OCI-LY3 (cell line): ENCODE data around the gene NEK11.
"Not testable (repeated sequence)": the region's sequence is repeated elsewhere in the genome, so short reads cannot be mapped to it uniquely, and the experiment has no call there.

ENCODE experiments used
- H2AFZ ChIP-seq: fragments of 200-600, 300-600 bp; shearing (Covaris generic); 2 replicates; pipeline ENCODE4 v1.6.0; 2014; ENCODE audit warnings: antibody characterized with exemption, low read depth, low read length
- H3K27ac ChIP-seq: fragments of 200-600, 300-600 bp; sonication (generic); 2 replicates; pipeline ENCODE4 v1.5.1; 2014; ENCODE audit warnings: mild to moderate bottlenecking, low read length, moderate library complexity, mixed read lengths
- H3K27me3 ChIP-seq: fragments of 200-600, 300-600 bp; sonication (generic); 2 replicates; pipeline ENCODE4 v1.6.1; 2014; ENCODE audit warnings: low read depth, low read length, mixed read lengths
- H3K36me3 ChIP-seq: fragments of 200-600, 300-600 bp; sonication (generic); replicated peaks from 2 replicates; pipeline ENCODE3; 2014; ENCODE audit warnings: low read depth, low read length, mixed read lengths
- H3K4me1 ChIP-seq: fragments of 300-600, 200-600 bp; sonication (generic); 2 replicates; pipeline ENCODE4 v1.6.1; 2014; ENCODE audit warnings: low read length, mixed read lengths
- H3K4me2 ChIP-seq: fragments of 200-600, 300-600 bp; sonication (generic); 2 replicates; pipeline ENCODE4 v1.6.1; 2014; ENCODE audit warnings: low read length, mixed read lengths
- H3K4me3 ChIP-seq: fragments of 300-600, 200-600 bp; sonication (generic); 2 replicates; pipeline ENCODE4 v1.5.1; 2014; ENCODE audit warnings: antibody characterized with exemption, mild to moderate bottlenecking, low read length, moderate library complexity
- H3K79me2 ChIP-seq: fragments of 300-600, 200-600 bp; shearing (Covaris generic); 2 replicates; pipeline ENCODE4 v1.6.1; 2014; ENCODE audit warnings: mild to moderate bottlenecking, low read length, mixed read lengths
- H3K9ac ChIP-seq: fragments of 300-600, 200-600 bp; shearing (Covaris generic); 2 replicates; pipeline ENCODE4 v1.6.0; 2014; ENCODE audit warnings: mild to moderate bottlenecking, low read length, moderate library complexity
- H3K9me3 ChIP-seq: fragments of 200-600, 300-600 bp; shearing (Covaris generic); 2 replicates; pipeline ENCODE4 v1.6.1; 2014; ENCODE audit warnings: low read length, mixed read lengths; ENCODE audit not compliant: insufficient read depth
- H4K20me1 ChIP-seq: fragments of 200-600, 300-600 bp; sonication (generic); 2 replicates; pipeline ENCODE4 v1.6.1; 2016; ENCODE audit warnings: low read length, mixed read lengths; ENCODE audit not compliant: insufficient read depth
- EZH2phosphoT487 ChIP-seq: fragments of 200-600 bp; shearing (Covaris generic); IDR thresholded peaks from 2 replicates; pipeline ENCODE4 v1.6.1; 2018; ENCODE audit warnings: antibody characterized with exemption, mixed run types, low read depth
- TF ChIP-seq, protein P1 (sequence below): fragments of 200-600, 300-600 bp; sonication (generic); IDR thresholded peaks from 2 replicates; pipeline ENCODE4 v1.5.1; 2014; ENCODE audit warnings: antibody characterized with exemption, low read length, low read depth

NEK11 gene

DNA sequence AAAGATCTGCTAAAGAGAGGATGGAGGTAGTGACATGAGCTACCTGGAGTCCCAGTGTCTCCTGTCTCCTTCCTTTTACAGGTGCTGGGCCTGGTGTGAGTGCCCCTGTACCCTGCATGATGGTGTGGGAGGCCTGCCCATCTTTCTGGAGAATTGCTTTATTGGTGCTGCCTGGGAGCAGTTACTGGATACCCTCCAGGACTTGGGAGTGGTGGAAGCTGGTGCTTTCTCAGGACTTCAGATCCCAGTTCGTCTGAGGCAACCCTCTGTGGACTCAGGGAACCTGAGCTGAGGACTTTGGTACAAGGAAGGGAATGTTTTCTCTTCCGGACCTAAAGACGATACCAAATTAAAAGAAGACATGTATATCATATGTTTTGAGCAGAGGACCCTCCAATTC lies 336.6 kb downstream of the NEK11 start:
- H3K9me3 ChIP-seq, result no peaks in the 10 kb centered on the region
- no peaks in the 10 kb centered on the region for H3K27me3 ChIP-seq
- H4K20me1 ChIP-seq, result no peaks in the 10 kb centered on the region
- TF ChIP-seq, protein P1, sequence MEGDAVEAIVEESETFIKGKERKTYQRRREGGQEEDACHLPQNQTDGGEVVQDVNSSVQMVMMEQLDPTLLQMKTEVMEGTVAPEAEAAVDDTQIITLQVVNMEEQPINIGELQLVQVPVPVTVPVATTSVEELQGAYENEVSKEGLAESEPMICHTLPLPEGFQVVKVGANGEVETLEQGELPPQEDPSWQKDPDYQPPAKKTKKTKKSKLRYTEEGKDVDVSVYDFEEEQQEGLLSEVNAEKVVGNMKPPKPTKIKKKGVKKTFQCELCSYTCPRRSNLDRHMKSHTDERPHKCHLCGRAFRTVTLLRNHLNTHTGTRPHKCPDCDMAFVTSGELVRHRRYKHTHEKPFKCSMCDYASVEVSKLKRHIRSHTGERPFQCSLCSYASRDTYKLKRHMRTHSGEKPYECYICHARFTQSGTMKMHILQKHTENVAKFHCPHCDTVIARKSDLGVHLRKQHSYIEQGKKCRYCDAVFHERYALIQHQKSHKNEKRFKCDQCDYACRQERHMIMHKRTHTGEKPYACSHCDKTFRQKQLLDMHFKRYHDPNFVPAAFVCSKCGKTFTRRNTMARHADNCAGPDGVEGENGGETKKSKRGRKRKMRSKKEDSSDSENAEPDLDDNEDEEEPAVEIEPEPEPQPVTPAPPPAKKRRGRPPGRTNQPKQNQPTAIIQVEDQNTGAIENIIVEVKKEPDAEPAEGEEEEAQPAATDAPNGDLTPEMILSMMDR, result no peak
- TF ChIP-seq EZH2phosphoT487, result no peak
- no peak overlapping the region for H3K4me3 ChIP-seq
- no peaks in the 10 kb centered on the region for H3K79me2 ChIP-seq
- no peak overlapping the region for H3K9ac ChIP-seq
- no peak overlapping the region for H3K27ac ChIP-seq
- no peak overlapping the region for H2AFZ ChIP-seq
- H3K36me3 ChIP-seq, result no peaks in the 10 kb centered on the region
- H3K4me2 ChIP-seq, result no peak overlapping the region
- no peaks in the 10 kb centered on the region for H3K4me1 ChIP-seq

DNA sequence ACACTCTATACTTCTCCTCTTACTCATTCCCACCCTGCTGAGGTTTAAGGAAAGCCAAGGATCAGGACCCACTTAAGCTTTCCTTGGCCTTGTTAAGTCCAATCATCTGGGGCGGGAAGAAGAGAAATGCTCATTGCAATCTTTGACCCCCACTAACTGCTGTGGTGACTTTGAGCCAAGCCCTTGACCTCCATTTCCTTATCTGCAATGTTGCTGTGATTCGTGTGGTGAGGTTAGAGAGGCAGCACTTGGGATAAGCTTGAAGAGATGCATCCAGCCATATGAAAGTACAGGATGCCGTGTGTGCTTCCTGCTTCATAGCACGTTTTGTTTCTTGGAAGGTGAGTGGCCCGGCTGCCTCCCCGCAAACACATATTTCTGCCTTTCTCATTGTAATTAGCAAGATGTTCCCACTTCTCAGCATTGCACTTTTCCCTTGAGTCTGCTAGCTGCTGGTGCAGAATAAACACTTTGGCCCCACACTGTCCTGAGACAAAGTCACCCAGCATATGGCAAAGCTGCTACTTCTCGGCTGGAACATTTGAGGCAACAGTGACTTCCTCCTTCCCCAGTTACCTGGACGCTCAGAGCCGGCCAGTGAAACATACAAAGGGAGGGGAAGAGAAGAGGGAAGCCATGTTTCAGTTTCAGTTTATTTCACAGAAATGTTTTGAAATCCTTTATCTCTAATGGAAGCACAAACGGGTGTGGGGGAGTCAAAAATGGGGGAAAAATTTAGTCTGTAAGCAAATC lies 344.4 kb downstream of the NEK11 start:
- Histone ChIP-seq H2AFZ (no peak overlapping the region), H3K4me2 (no peak overlapping the region), H3K9ac (no peak overlapping the region), H4K20me1 (no peaks in the 10 kb centered on the region), H3K4me3 (no peak overlapping the region), H3K79me2 (no peaks in the 10 kb centered on the region), H3K4me1 (peaks cover 5% of the 10 kb centered on the region; the same call in 1 of the 2 replicates), H3K9me3 (no peaks in the 10 kb centered on the region), H3K36me3 (no peaks in the 10 kb centered on the region), H3K27me3 (no peaks in the 10 kb centered on the region), H3K27ac (no peak overlapping the region)
- TF ChIP-seq, protein P1, result no peak
- no peak for TF ChIP-seq EZH2phosphoT487

DNA sequence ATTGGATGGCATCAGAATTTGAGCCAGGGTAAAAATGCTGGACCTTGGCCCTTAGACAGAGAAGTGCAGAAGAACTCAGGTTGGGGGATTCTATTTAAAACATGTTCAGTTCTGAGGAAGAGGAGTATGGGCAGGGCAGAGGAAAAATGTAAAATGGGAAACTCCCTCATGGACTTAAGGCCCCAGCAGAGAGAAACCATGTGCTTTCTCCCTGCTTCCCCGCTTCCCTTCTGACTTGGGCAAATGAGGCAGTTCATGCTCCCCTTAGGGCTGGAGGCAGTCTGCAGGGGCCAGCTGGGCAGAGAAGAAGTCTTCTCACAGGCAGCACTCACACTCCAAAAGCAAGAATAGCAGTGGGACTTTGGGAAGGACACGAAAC lies 345.0 kb downstream of the NEK11 start:
- Histone ChIP-seq H3K9ac (no peak overlapping the region), H2AFZ (no peak overlapping the region), H3K36me3 (no peaks in the 10 kb centered on the region), H3K9me3 (no peaks in the 10 kb centered on the region), H4K20me1 (no peaks in the 10 kb centered on the region), H3K27me3 (no peaks in the 10 kb centered on the region), H3K79me2 (no peaks in the 10 kb centered on the region), H3K27ac (no peak overlapping the region), H3K4me3 (no peak overlapping the region), H3K4me1 (peaks cover 5% of the 10 kb centered on the region; the same call in 1 of the 2 replicates), H3K4me2 (no peak overlapping the region)
- no peak for TF ChIP-seq EZH2phosphoT487
- TF ChIP-seq, protein P1, result no peak

DNA sequence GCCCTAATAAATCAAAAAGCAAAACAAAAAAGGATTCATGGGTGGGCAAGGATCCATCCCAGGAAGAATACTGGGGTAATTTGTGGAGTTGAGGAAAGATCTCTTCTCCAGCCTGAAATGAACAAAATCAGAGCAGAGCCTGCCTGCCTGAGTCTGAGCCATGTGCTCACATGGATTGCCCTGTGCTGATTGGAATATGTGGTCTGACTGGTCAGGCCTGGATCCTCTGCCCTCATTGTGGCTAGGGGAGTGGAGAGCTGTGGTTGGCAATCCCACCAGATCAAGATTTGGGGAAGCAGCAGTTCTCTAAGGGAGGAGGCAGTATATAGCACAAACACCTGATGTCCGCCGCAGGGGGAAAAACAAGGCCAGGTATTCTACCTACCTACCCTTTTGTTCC lies 348.1 kb downstream of the NEK11 start:
- Histone ChIP-seq H3K27ac (no peak overlapping the region), H3K4me1 (peaks cover 5% of the 10 kb centered on the region; the same call in 1 of the 2 replicates), H4K20me1 (no peaks in the 10 kb centered on the region), H3K9me3 (no peaks in the 10 kb centered on the region), H3K4me2 (no peak overlapping the region), H3K79me2 (no peaks in the 10 kb centered on the region), H3K9ac (no peak overlapping the region), H3K4me3 (no peak overlapping the region), H3K36me3 (no peaks in the 10 kb centered on the region), H3K27me3 (no peaks in the 10 kb centered on the region), H2AFZ (no peak overlapping the region)
- TF ChIP-seq, protein P1, result no peak

DNA sequence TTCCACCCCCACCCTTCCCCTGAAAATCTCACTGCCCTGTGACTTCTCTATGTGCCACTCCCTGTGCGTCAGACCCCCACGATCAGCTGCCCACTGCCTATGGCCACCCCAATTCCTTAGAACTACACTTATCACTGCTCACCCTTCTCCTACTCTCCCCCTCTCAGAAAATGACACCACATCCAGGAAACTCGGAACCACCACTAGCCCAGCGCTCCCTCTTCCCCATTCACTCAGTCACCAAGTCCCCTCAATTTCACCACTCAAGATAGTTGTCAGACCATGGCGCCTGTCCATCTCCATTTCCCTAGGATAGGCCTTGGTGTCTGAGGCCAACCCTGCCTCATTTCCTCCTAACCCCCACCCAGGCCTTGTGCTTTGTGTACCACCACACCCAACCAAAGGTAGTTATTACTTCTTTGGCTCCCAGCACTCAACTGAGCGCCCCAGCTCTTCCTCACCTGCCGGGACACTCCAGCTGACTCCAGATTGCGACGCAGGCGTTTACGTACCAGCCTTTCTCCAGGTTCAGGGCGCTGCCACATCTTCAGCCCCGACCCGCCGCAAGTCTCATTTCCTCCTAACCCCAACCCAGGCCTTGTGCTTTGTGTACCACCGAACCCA lies 354.3 kb downstream of the NEK11 start:
- not testable (repeated sequence) for H3K79me2 ChIP-seq, H3K27me3 ChIP-seq, H3K9me3 ChIP-seq, H4K20me1 ChIP-seq, H3K4me1 ChIP-seq
- Histone ChIP-seq H3K36me3 (peaks cover 14% of the 10 kb centered on the region), H2AFZ (peak overlapping the region; percentile 96), H3K9ac (peak overlapping the region; percentile 83), H3K4me2 (peak overlapping the region; percentile 83), H3K27ac (peak overlapping the region; percentile 27), H3K4me3 (peak overlapping the region; percentile 96)
